DND-41 (cell line): ENCODE data around the gene L3MBTL4.

Source experiments
- ATAC-seq: fragments of 200-7000 bp; cut with Tn5 transposase; 3 replicates; pipeline ENCODE4 v1.9.1; 2021; ENCODE audit warnings: low read depth; ENCODE audit not compliant: insufficient read depth
- DNase-seq: peaks from one replicate; pipeline ENCODE4 v3.0.0-alpha.2; 2020
- H2AFZ ChIP-seq: 2 replicates; pipeline ENCODE4 v1.6.0; 2012; ENCODE audit warnings: low read depth, low read length
- H3K27ac ChIP-seq: 2 replicates; pipeline ENCODE4 v1.5.1; 2012; ENCODE audit warnings: low read length, inconsistent platforms
- H3K27me3 ChIP-seq: fragments of 200-600 bp; sonication (generic); 2 replicates; pipeline ENCODE4 v1.6.0; 2012; ENCODE audit warnings: low read length, mild to moderate bottlenecking, inconsistent platforms; ENCODE audit not compliant: insufficient read depth, poor library complexity
- H3K36me3 ChIP-seq: 2 replicates; pipeline ENCODE4 v1.5.1; 2012; ENCODE audit warnings: low read length, inconsistent platforms; ENCODE audit not compliant: insufficient read depth
- H3K4me1 ChIP-seq: 2 replicates; pipeline ENCODE4 v1.5.1; 2012; ENCODE audit warnings: mild to moderate bottlenecking, low read length; ENCODE audit not compliant: insufficient read depth
- H3K4me2 ChIP-seq: 2 replicates; pipeline ENCODE4 v1.6.0; 2012; ENCODE audit warnings: mild to moderate bottlenecking, moderate library complexity, low read length, inconsistent platforms; ENCODE audit not compliant: insufficient read depth
- H3K4me3 ChIP-seq, 2 experiments: fragments of 200-600 bp in 1 of 2; shearing (Covaris generic) in 1 of 2; 2 replicates each; pipeline ENCODE4 v1.5.1; 2012 to 2016; ENCODE audit warnings: inconsistent platforms in 2 of 2, low read length in 2 of 2, mild to moderate bottlenecking in 2 of 2, low read depth in 1 of 2, moderate library complexity in 1 of 2
- H3K79me2 ChIP-seq: 2 replicates; pipeline ENCODE4 v1.6.0; 2012; ENCODE audit warnings: low read length, inconsistent platforms; ENCODE audit not compliant: insufficient read depth
- H3K9ac ChIP-seq: 2 replicates; pipeline ENCODE4 v1.6.0; 2012; ENCODE audit warnings: low read depth, mild to moderate bottlenecking, inconsistent platforms, low read length, moderate library complexity
- H3K9me3 ChIP-seq: 2 replicates; pipeline ENCODE4 v1.5.1; 2012; ENCODE audit warnings: low read length, moderate library complexity, mild to moderate bottlenecking, inconsistent platforms; ENCODE audit not compliant: insufficient read depth, severe bottlenecking
- H4K20me1 ChIP-seq: 2 replicates; pipeline ENCODE4 v1.6.0; 2012; ENCODE audit warnings: low read length; ENCODE audit not compliant: insufficient read depth
- EZH2 ChIP-seq: IDR thresholded peaks from 3 replicates; pipeline ENCODE4 v1.6.1; 2012; ENCODE audit warnings: borderline replicate concordance, low read depth, mild to moderate bottlenecking, moderate library complexity, low read length, inconsistent platforms; ENCODE audit not compliant: severe bottlenecking
- TF ChIP-seq, protein P1 (sequence below): IDR thresholded peaks from 2 replicates; pipeline ENCODE4 v1.5.1; 2012; ENCODE audit warnings: borderline replicate concordance, low read length, moderate library complexity, mild to moderate bottlenecking; ENCODE audit not compliant: poor library complexity, severe bottlenecking; ENCODE audit errors: extremely low read depth

The L3MBTL4 gene

DNA sequence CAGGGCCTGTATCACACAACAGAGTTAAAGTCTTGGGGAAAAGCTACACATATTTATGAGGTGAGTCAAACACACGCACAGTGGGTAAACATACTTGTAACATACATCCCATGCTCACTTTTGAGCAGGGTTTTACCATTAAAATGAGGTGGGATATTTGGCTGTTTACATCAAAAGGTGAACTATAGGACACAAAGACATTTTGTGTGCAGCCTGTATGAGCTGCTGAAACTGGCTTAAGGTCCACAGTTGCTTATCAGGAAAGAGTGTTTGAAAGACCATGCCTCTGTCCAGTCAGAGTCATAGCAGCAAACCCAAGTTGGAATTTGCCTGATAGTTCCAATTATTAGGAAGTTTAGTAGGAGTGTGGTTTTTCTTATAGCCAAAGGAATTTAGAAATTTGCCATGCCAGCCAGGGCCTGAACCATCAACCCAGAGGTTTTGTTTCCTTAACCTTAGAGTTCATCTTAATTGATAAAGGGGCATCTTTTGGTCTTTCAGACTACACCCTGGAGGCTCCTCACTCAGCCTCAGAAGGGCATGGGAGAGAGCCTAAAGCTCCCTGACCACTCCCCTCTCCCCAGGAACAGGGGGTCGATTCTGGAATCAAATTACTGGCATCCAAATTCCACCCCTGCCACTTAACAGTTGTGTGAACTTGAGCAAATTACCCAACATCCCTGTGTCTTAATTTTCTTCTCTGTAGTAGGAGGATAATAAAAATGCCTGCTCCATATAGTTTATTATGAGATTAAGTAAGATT, 29.9 kb upstream of the L3MBTL4 start:
- Histone ChIP-seq H3K79me2 (no peaks in the 10 kb centered on the region), H3K27me3 (no peaks in the 10 kb centered on the region), H3K9me3 (no peaks in the 10 kb centered on the region), H3K4me2 (no peak overlapping the region), H3K4me1 (no peaks in the 10 kb centered on the region), H4K20me1 (no peaks in the 10 kb centered on the region), H3K27ac (no peak overlapping the region), H2AFZ (no peak overlapping the region), H3K9ac (no peak overlapping the region), H3K4me3 (no peak overlapping the region), H3K36me3 (no peaks in the 10 kb centered on the region)
- DNase-seq, result no peak
- no peak for ATAC-seq
- TF ChIP-seq, protein P1, sequence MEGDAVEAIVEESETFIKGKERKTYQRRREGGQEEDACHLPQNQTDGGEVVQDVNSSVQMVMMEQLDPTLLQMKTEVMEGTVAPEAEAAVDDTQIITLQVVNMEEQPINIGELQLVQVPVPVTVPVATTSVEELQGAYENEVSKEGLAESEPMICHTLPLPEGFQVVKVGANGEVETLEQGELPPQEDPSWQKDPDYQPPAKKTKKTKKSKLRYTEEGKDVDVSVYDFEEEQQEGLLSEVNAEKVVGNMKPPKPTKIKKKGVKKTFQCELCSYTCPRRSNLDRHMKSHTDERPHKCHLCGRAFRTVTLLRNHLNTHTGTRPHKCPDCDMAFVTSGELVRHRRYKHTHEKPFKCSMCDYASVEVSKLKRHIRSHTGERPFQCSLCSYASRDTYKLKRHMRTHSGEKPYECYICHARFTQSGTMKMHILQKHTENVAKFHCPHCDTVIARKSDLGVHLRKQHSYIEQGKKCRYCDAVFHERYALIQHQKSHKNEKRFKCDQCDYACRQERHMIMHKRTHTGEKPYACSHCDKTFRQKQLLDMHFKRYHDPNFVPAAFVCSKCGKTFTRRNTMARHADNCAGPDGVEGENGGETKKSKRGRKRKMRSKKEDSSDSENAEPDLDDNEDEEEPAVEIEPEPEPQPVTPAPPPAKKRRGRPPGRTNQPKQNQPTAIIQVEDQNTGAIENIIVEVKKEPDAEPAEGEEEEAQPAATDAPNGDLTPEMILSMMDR, result no peak
- no peak for TF ChIP-seq EZH2

DNA sequence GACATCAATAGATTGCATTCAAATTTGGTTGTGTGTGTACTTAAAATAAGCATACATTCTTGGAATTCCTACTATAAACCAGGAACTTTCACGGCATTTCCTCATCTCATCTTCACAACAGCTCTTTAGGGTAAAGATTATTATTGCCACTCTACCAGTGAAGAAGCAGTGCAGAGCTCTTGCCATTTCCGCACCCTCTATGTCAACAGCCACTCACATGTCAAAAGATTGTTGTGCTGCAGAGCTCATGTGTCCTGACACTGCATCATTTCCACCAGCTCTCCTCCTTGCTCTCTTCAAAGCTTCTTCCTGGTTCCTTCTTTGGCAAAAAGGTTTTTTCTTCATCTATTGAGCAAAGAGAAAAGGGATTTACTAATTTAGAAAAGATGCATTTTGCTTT, 26.5 kb upstream of the L3MBTL4 start:
- ATAC-seq (no peak), DNase-seq (no peak)
- H3K27me3 ChIP-seq, result no peaks in the 10 kb centered on the region
- H3K36me3 ChIP-seq, result no peaks in the 10 kb centered on the region
- no peak overlapping the region for H3K4me2 ChIP-seq
- H3K4me1 ChIP-seq, result no peaks in the 10 kb centered on the region
- no peak overlapping the region for H3K27ac ChIP-seq
- no peaks in the 10 kb centered on the region for H3K79me2 ChIP-seq
- no peaks in the 10 kb centered on the region for H4K20me1 ChIP-seq
- H3K4me3 ChIP-seq, result no peak overlapping the region
- no peaks in the 10 kb centered on the region for H3K9me3 ChIP-seq
- H3K9ac ChIP-seq, result no peak overlapping the region
- H2AFZ ChIP-seq, result no peak overlapping the region
- TF ChIP-seq, protein P1, result no peak
- TF ChIP-seq EZH2, result no peak

- no peaks in the 10 kb centered on the region for H3K36me3 ChIP-seq
- H4K20me1 ChIP-seq, result no peaks in the 10 kb centered on the region
- no peak overlapping the region for H3K4me3 ChIP-seq
- H3K4me2 ChIP-seq, result no peak overlapping the region
- no peak overlapping the region for H3K9ac ChIP-seq
- H3K4me1 ChIP-seq, result no peaks in the 10 kb centered on the region
- no peak overlapping the region for H3K27ac ChIP-seq
- DNase-seq (no peak), ATAC-seq (no peak)
- H2AFZ ChIP-seq, result no peak overlapping the region
- no peak for TF ChIP-seq EZH2
- TF ChIP-seq, protein P1, result no peak
- no peaks in the 10 kb centered on the region for H3K9me3 ChIP-seq
- no peaks in the 10 kb centered on the region for H3K79me2 ChIP-seq
- no peaks in the 10 kb centered on the region for H3K27me3 ChIP-seq
These were observed 23.5 kb upstream of the L3MBTL4 start for GRCh38 chr18:6437937-6438818.
